Muscle of leg (tissue), 11 donors: ENCODE results near the gene KIF5B. TPM values are rescaled to one million over a fixed set of nuclear protein-coding genes. Genes with fewer than 3 reads are reported as not detected.
A peak's percentile ranks its signal among the peaks of the same experiment; 100 is the strongest.
"Not testable (repeated sequence)": the region's sequence is repeated elsewhere in the genome, so short reads cannot be mapped to it uniquely, and the experiment has no call there.

Experiments used
- DNase-seq: peaks from one replicate; pipeline ENCODE4 v3.0.0; 2013
- H3K27ac ChIP-seq: one replicate; pipeline ENCODE4 v1.5.1; 2013; ENCODE audit warnings: mild to moderate bottlenecking, low read length, control low read depth
- H3K27me3 ChIP-seq: one replicate; pipeline ENCODE4 v1.6.1; 2013; ENCODE audit warnings: low read length; ENCODE audit not compliant: control insufficient read depth, insufficient read depth
- H3K36me3 ChIP-seq: one replicate; pipeline ENCODE4 v1.6.1; 2013; ENCODE audit warnings: low read length; ENCODE audit not compliant: control insufficient read depth, insufficient read depth
- H3K4me1 ChIP-seq: one replicate; pipeline ENCODE4 v1.6.1; 2013; ENCODE audit warnings: low read length; ENCODE audit not compliant: control insufficient read depth, insufficient read depth
- H3K4me3 ChIP-seq: one replicate; pipeline ENCODE4 v1.5.1; 2013; ENCODE audit warnings: low read length, control low read depth
- H3K9me3 ChIP-seq: replicated peaks from 2 replicates; pipeline ENCODE4 v1.6.1; 2013; ENCODE audit warnings: low read depth, low read length; ENCODE audit not compliant: control insufficient read depth
- WGBS: methylation state at CpG from one replicate; pipeline ENCODE4 v1.1.5; 2013; ENCODE audit warnings: missing lambda C conversion rate; ENCODE audit not compliant: insufficient coverage; 5-methylcytosine and 5-hydroxymethylcytosine counted together
- polyA plus RNA-seq, 8 donors: library from polyadenylated mRNA; unstranded; fragments of 120-200 nt; gene quantifications; one replicate each; pipeline versions ENCODE4 v1.2.1 to v1.2.3, GENCODE V29; 2013; ENCODE audit warnings: inconsistent platforms in 1 of 8, low replicate concordance in 1 of 8; ENCODE audit not compliant: insufficient read length in 8 of 8, insufficient read depth in 1 of 8
- total RNA-seq: library from RNA; stranded (reverse); fragments of 120-200 nt; gene quantifications from one replicate; pipeline ENCODE4 v1.2.4, GENCODE V29; 2013

Gene KIF5B
- total and polyA plus RNA-seq, 9 donors = 82.3 to 166 (median 144) TPM

DNA sequence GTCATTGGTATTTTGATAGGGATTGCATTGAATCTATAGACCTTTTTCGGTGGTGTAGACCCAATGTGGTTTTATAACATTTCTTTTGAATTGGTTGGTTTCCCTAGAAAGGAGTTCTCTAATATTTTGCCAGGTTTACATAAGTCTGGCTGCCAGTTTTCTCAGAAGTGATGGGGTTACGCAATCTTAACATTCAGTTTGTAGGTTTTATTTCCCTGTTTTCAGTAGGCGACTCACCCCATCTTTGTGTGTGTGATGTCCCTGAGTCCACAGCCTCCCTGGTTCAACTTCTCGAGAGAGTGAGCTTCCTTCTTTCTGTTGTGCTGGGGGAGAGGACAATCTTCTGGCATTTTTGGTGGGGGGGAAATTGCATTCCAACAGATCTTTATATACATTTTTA lies 9.6 kb upstream of the KIF5B start:
- no peak overlapping the region for H3K4me3 ChIP-seq
- DNase-seq = peak; percentile 40
- H3K36me3 ChIP-seq = no peaks in the 10 kb centered on the region
- H3K27me3 ChIP-seq = no peaks in the 10 kb centered on the region
- no peaks in the 10 kb centered on the region for H3K9me3 ChIP-seq
- WGBS = no CpG with 5 or more reads among the region's 4 CpGs
- H3K27ac ChIP-seq = no peak overlapping the region
- H3K4me1 ChIP-seq = no peaks in the 10 kb centered on the region

GRCh38 chr10:32061440-32061839 lies 5.2 kb upstream of the KIF5B start:
- Histone ChIP-seq H3K36me3 (no peaks in the 10 kb centered on the region), H3K4me3 (no peak overlapping the region), H3K4me1 (peaks cover 5% of the 10 kb centered on the region), H3K27me3 (no peaks in the 10 kb centered on the region), H3K27ac (no peak overlapping the region), H3K9me3 (no peaks in the 10 kb centered on the region)
- no peak for DNase-seq
- WGBS = no CpG with 5 or more reads among the region's 2 CpGs

DNA sequence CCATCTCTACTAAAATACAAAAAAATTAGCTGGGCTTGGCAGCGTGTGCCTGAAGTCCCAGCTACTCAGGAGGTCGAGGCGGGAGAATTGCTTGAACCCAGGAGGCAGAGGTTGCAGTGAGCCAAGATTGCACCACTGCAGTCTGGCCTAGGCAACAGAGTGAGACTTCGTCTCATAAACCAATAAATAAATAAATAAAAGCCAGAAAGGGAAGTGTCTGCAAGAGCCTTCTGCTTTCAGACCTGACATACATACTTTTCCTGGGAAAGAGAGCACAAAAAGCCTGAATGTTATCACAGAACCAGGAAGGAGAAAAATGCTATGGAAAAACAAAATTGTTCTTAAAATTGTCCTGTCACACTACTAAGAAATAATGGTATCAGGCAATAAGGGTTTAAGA lies 4.1 kb upstream of the KIF5B start:
- DNase-seq = no peak
- Histone ChIP-seq H3K4me1 (peaks cover 5% of the 10 kb centered on the region), H3K27ac (no peak overlapping the region), H3K27me3 (no peaks in the 10 kb centered on the region), H3K9me3 (no peaks in the 10 kb centered on the region), H3K36me3 (no peaks in the 10 kb centered on the region), H3K4me3 (no peak overlapping the region)
- no CpG with 5 or more reads among the region's 4 CpGs for WGBS

DNA sequence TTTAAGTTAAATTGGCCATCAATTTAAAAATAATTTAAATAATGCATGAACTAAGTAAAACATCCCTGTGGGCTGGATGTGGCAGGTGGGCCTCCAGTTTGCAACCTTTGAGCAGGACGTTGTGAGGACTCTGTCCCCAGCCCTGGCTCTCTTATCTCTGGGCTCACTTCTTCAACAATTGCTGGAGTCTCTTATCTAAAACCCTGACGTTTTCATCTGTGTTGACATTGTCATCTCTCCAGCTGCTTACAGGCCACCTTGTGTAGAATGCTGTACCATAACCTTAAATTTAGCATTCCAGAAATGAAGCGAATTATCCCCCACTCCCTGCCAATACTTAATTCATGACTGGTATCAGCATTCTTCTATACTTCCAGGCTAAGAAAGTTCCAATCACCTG lies 3.2 kb upstream of the KIF5B start:
- no peak overlapping the region for H3K27ac ChIP-seq
- no peaks in the 10 kb centered on the region for H3K36me3 ChIP-seq
- no peak overlapping the region for H3K4me3 ChIP-seq
- H3K27me3 ChIP-seq = no peaks in the 10 kb centered on the region
- H3K9me3 ChIP-seq = no peaks in the 10 kb centered on the region
- H3K4me1 ChIP-seq = peaks cover 5% of the 10 kb centered on the region
- DNase-seq = no peak
- WGBS = 73% methylated on average over 3 of the region's 3 CpGs

DNA sequence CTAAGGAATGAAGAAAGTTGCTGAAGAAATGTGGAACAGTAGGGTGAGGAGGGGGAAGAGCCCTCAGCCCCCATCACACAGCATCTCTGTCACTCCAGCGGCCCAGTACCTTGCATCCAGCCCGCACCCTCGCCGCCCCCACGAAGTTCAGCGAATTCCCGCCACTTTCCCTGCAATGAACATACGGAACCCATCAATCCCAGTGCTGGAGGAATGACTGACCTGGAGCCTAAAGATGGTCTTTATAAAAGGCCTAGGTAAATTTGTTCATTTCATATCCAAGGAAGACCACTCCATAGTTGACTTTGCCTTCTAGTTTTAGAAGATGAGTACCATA lies 779 bp upstream of the KIF5B start:
- Histone ChIP-seq H3K27ac (peak overlapping the region; percentile 99), H3K4me3 (peak overlapping the region; percentile 99), H3K9me3 (no peaks in the 10 kb centered on the region), H3K4me1 (peaks cover 8% of the 10 kb centered on the region), H3K27me3 (no peaks in the 10 kb centered on the region), H3K36me3 (no peaks in the 10 kb centered on the region)
- DNase-seq = no peak
- no CpG with 5 or more reads among the region's 8 CpGs for WGBS

DNA sequence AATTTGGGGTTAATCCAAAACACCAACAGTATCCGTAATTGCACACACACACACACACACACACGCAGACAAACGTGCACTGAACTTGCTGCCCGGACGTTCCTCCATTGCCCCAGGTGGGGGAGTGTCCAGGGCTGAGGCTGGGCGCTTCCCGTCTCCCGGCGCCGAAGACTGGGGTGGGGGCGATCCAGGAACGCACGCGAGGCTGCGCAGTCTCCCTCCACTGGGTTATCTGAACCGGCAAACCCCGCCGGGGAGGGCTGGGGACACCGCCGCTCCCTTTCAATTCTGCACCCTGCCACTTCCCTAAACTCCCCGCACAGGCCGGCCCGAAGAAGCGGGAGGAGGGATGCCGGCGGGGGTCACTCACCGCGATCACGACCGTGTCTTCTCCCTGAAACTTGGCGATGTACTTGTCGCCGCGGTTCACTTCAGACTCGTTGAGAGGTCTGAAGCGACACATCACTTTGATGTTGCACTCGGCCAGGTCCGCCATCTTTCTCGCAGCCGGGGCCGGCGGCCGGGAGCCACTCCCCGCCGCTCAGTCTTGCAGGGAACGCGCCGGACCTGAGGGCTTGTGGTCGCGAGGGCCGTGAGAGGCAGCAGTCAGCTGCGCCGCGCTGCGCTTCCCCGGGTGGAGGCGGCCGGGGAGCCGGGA lies 618 bp downstream of the KIF5B start:
- H3K36me3 ChIP-seq = no peaks in the 10 kb centered on the region
- no peaks in the 10 kb centered on the region for H3K9me3 ChIP-seq
- peak; percentile 88 for DNase-seq
- peak overlapping the region; percentile 99 for H3K27ac ChIP-seq
- 0% methylated on average over 56 of the region's 59 CpGs for WGBS
- H3K27me3 ChIP-seq = no peaks in the 10 kb centered on the region
- H3K4me3 ChIP-seq = peak overlapping the region; percentile 99
- peaks cover 8% of the 10 kb centered on the region for H3K4me1 ChIP-seq

GRCh38 chr10:32054094-32054493 lies 2.1 kb downstream of the KIF5B start:
- Histone ChIP-seq H3K9me3 (no peaks in the 10 kb centered on the region), H3K4me3 (peak overlapping the region; percentile 99), H3K27ac (peak overlapping the region; percentile 99), H3K27me3 (no peaks in the 10 kb centered on the region), H3K36me3 (no peaks in the 10 kb centered on the region), H3K4me1 (peaks cover 10% of the 10 kb centered on the region)
- DNase-seq = peak; percentile 81
- 23% methylated on average over 3 of the region's 5 CpGs for WGBS

DNA sequence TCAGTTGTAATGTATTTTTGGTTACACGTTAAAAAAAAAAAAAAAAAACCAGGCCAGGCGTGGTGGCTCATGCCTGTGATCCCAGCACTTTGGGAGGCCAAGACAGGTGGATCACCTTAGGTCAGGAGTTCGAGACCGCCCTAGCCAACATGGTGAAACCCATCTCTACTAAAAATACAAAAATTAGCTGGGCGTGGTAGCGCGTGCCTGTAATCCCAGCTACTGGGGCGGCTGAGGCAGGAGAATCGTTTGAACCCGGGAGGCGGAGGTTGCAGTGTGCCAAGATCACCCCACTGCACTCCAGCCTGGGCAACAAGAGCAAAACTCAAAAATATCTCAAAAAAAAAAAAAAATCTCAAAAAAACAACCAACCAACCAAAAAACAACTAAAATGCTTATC lies 2.8 kb downstream of the KIF5B start:
- H3K36me3 ChIP-seq, H3K27me3 ChIP-seq, DNase-seq, H3K4me3 ChIP-seq, H3K9me3 ChIP-seq: not testable (repeated sequence)
- H3K4me1 ChIP-seq = peaks cover 10% of the 10 kb centered on the region
- 90% methylated on average over 8 of the region's 11 CpGs for WGBS
- peak overlapping the region; percentile 99 for H3K27ac ChIP-seq

DNA sequence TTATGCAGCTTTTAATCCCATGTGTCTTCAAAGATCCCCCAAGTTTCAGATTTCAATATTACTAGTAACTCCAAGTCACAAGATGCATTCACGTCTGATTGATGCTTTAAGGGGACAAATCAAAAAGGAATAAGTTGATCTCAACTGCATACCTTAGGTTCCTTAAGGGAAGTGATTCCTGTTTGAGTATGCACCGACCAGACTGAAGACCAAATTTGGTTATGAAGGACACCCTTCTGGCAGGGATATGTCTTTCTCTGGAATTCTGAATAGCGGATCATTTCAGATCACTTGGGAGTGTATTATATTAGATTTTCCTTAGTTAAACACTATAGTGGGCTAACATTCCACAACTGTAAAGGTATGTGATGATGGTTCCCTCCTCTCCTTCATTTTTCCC lies 4.3 kb downstream of the KIF5B start:
- Histone ChIP-seq H3K27me3 (no peaks in the 10 kb centered on the region), H3K4me1 (peaks cover 8% of the 10 kb centered on the region), H3K36me3 (peaks cover 5% of the 10 kb centered on the region), H3K27ac (peak overlapping the region; percentile 4), H3K9me3 (no peaks in the 10 kb centered on the region), H3K4me3 (no peak overlapping the region)
- no CpG with 5 or more reads among the region's 3 CpGs for WGBS
- DNase-seq = no peak

DNA sequence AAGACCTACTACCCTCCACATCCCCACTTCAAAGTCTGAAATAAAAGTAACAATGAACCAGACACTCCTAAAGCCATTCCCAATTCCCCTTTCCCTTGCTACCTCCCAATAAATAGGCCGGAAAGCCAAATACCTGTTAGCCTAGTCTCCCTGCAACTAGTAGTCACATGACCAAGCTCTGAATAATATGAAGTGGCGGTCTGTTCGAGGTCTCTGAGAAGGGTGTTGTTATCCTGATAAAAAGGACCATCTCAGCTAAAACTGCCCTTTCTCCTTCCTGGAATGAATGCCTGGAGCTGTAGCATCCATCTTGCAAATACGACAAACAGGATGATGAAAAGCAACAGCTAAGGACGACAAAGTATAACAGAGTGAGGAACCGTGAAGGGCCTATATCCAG lies 6.0 kb downstream of the KIF5B start:
- H3K9me3 ChIP-seq = no peaks in the 10 kb centered on the region
- DNase-seq = no peak
- WGBS = no CpG with 5 or more reads among the region's 6 CpGs
- peaks cover 5% of the 10 kb centered on the region for H3K4me1 ChIP-seq
- no peaks in the 10 kb centered on the region for H3K27me3 ChIP-seq
- peaks cover 5% of the 10 kb centered on the region for H3K36me3 ChIP-seq
- no peak overlapping the region for H3K27ac ChIP-seq
- H3K4me3 ChIP-seq = no peak overlapping the region

DNA sequence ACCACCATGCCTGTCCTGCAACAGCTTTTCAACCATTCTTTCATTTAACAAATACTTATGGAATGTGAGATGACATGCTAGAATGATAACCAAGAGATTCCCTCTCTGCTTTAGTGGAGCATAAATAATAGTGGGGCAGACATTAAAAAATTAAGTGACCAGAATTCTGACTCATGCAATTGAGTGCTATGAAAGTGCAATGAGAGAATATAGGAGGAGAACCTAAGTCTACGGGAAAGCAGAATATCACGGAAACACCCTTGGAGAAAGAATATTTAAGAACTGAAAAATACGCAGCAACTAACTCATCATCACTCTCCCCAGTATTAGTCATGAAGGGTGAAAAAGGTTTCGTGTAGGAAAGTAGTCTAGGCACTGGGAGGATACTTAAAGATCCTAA lies 7.1 kb downstream of the KIF5B start:
- no peak for DNase-seq
- no peak overlapping the region for H3K27ac ChIP-seq
- no peaks in the 10 kb centered on the region for H3K27me3 ChIP-seq
- WGBS = no CpG with 5 or more reads among the region's 4 CpGs
- peaks cover 11% of the 10 kb centered on the region for H3K36me3 ChIP-seq
- H3K4me1 ChIP-seq = peaks cover 3% of the 10 kb centered on the region
- no peaks in the 10 kb centered on the region for H3K9me3 ChIP-seq
- no peak overlapping the region for H3K4me3 ChIP-seq
